H4 (cell line): ENCODE measurements around the gene DYRK1B. TPM values are rescaled to one million over a fixed set of nuclear protein-coding genes. Genes with fewer than 3 reads are reported as not detected.
"Not testable (repeated sequence)": the region's sequence is repeated elsewhere in the genome, so short reads cannot be mapped to it uniquely, and the experiment has no call there.

Source experiments
- DNase-seq: peaks from one replicate; pipeline ENCODE4 v3.0.0-alpha.2; 2015; ENCODE audit warnings: low spot score
- total RNA-seq: library from RNA; depleted of rRNA; stranded (reverse); fragments of >200 nt; shearing (Covaris generic); gene quantifications from 2 replicates; pipeline ENCODE4 v1.2.3, GENCODE V29; 2014; rRNA removed

The DYRK1B gene
- 4.2 and 4.3 TPM in 2 replicates for total RNA-seq

GRCh38 chr19:39833464-39834286, at the start of gene DYRK1B:
Gene DYRK1B, minus strand, starts transcription at chr19:39834162. Its CDS starts 2,295 bp downstream, at chr19:39831867.
- peak; percentile 93 for DNase-seq

GRCh38 chr19:39882645-39883044, 48.7 kb upstream of the DYRK1B start:
- not testable (repeated sequence) for DNase-seq

GRCh38 chr19:39881495-39882110, 47.6 kb upstream of the DYRK1B start:
- DNase-seq = peak; percentile 33

DNA sequence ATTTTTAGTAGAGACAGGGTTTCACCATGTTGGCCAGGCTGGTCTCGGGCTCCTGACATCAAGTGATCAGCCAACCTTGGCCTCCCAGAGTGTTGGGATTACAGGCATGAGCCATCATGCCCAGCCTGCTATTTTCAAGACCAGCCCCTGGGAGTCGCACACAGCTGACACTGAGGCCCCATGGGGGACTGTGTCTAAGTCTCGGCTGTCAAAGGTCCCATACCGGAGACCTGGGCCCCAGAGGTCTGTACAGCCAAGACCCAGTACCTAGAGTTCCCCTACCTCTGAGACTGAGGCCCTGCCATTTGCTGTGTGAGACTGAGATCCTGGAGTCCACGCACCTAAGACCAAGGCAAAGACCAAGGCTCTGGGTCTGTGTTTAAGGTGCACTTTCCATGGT, 46.3 kb upstream of the DYRK1B start:
- DNase-seq = not testable (repeated sequence)

DNA sequence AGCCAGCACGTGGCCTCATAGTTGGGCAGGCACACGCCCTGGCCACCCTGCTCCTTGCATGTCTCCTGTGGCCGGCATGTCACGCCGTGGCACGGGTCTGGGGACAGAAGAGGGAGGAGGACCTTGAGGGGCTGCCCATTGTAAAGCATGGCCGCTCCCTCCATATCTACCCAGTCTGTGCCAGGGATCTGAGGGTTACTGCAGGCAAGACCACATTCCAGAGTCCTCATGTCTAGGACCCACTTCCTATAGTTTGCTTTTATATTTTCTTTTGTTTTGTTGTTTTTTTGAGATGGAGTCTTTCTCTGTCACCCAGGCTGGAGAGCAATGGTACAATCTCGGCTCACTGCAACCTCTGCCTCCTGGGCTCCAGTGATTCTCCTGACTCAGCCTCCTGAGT, 45.8 kb upstream of the DYRK1B start:
- DNase-seq = not testable (repeated sequence)

DNA sequence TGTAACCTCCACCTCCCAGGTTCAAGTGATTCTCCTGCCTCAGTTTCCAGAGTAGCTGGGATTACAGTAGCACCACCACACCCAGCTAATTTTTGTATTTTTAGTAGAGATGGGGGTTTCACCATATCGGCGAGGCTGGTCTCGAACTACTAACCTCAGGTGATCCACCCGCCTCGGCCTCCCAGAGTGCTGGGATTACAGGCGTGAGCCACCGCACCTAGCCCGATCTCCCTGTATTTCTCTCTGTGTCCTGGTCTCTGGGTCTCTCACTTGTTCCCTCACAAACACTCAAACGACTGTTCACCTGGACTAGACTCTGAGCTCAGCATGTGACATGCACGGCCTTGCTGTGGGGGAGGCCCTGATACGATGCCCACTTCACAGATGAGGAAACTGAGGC, 44.9 kb upstream of the DYRK1B start:
- not testable (repeated sequence) for DNase-seq

DNA sequence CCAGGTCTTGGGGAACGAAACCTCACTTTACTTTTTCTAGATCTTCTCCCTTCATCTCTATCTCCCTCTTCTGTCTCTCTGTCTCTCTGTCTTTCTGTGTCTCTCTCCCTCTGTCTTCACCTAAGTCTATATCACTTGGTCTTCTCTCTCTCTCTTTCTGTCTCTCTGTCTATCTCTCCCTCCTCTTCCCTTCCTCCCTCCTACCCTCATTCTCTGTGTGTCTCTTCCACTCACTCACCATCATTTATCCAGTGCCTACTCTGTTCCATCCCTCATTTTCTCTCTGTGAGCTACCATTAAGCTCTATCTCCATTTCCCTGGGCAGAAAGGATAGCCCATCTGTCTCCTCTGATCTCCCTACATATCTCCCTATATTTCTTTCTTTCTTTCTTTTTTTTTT, 44.4 kb upstream of the DYRK1B start:
- DNase-seq = no peak

GRCh38 chr19:39877982-39878381, 44.0 kb upstream of the DYRK1B start:
- DNase-seq = not testable (repeated sequence)

- DNase-seq = peak; percentile 64
These were observed 43.5 kb upstream of the DYRK1B start for GRCh38 chr19:39877488-39877887.

- not testable (repeated sequence) for DNase-seq
These were observed 42.5 kb upstream of the DYRK1B start for GRCh38 chr19:39876486-39876885.

DNA sequence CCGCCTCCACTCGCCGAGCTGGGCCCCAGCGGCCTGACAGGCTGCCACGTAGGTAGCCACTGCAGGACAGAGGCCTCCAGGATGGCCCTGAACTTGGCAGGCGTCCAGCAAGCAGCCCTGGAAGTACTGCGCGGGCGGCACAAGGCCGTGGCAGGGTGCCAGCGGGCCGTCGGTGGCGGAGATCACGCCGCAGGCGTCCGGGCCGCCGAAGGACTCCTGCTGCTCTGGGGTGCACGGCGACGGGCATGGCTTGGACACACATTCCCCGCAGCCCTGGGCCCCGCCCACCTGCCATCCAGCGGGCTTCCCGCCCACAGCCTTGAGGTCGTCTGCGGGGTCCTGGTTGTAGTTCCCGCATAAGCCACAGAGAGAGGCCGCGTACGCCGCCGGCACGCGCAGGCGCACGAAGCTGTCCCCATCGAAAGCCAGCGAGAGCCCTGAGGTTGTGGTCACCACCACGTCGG, 41.5 kb upstream of the DYRK1B start:
- not testable (repeated sequence) for DNase-seq

- DNase-seq = no peak
These were observed 40.4 kb upstream of the DYRK1B start for GRCh38 chr19:39874404-39874803.

DNA sequence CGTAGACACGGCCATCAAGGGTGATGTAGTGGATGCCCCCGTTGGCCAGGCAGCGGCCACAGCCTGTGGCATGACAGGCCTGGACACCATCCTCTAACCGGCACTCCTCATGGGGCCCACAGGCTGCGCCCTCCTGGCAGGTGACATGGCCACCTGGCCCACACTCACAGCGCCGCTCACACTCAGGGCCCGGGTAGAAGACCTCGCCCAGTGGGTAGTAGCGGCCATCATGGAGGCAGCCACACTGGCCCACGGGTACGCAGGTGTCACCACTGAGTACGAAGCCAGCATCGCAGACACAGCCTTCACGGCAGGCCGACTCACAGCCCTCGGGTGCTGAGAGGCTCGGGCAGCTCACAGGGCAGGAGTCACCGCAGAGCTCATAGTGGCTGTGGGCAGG, 39.4 kb upstream of the DYRK1B start:
- no peak for DNase-seq

DNA sequence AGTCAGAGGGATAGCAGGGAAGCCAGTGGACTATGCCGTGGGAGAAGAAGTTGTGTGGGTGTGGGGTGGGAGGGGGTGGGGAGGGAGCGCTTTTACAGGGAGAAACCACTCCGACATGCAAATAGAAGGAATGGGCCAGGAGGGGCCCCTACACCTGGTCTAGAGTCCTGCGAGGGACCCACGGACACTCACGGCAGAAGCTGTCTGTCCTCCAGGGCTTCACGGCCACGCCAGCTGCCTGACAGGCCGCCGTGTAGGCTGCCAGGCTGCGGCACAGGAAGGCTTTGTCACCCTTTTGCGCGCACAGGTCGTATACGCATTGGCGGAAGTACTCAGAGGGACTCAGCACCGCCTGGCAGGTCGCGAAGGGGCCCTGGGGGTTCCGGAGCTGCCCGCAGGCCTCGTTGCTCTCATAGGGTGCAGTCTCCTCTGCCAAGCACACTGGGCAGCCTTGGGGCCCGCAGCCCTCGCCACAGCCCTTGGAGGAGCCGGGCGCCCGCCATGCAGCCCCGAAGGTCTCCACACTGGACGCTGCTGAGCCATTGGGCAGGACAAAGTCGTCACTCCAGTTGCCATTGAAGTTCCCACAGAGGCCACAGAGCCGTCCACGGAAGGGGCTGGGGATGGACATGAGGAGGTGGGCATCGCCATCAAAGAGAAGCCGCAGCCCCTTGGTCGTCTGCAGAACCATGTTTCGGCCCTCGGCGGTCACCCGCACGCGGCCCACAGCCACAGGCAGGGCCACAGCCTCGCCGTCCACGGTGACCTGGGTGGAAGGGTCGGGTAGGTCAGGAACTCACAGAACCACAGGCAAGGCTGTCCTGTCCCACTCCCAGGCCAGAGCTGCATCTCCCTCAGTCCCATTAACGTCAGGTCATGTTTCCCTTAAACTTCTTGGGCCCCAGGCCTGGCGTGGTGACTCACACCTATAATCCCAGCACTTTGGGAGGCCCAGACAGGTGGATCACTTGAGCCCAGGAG, 38.2 kb upstream of the DYRK1B start:
- DNase-seq = no peak

DNA sequence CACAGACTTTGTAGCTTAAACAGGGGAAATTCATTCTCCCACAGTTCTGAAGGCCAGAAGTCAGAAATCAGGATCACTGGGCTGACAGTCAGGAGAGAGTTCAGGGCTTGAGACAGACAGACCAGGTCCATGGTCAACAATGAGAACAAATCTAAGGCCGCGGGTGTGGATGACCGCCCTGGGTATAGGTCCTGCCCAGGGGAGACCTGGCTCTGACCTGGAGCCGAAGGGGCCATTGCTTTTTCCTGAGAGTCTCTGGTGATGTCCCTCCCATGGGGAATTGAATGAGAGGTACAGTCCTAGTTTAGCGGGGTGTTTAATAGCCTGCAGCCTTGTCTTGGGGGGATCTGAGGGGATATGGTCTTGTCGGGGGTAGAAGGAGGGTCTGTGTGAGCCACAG, 37.4 kb upstream of the DYRK1B start:
- DNase-seq = no peak

DNA sequence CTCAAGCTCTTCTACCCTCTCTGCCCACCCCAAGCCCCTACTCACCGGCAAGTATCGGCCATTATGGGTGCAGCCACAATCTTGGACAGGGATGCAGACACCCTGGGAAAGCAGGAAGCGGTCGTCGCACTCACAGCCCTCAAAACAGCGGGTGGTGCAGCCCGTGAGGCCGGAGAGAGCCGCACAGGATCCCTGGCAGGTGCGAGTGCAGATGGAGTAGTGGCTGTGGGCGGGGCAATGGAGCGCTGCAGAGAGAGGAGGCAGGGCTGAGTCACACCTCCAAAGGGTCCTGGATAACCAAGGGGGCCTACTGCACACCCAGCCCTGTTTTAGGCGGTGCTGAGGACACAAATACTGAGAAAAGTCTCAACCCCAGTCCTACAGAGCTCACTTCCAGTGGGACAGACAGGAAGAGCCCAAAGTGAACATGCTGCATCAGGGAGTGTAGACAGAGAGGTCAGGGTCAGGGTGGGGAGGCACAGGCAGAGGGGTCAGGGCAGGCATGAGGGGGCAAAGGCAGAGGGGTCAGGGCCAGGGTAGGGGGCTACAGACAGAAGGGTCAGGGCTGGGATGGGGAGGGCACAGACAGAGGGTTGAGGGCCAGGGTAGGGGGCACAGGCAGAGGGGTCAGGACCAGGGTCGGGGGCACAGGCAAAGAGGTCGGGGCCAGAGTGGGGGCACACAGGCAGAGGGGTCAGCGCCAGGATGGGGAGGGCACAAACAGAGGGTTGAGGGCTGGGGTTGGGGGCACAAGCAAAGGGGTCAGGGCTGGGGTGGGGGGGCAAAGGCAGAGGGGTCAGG, 36.4 kb upstream of the DYRK1B start:
- no peak for DNase-seq

DNA sequence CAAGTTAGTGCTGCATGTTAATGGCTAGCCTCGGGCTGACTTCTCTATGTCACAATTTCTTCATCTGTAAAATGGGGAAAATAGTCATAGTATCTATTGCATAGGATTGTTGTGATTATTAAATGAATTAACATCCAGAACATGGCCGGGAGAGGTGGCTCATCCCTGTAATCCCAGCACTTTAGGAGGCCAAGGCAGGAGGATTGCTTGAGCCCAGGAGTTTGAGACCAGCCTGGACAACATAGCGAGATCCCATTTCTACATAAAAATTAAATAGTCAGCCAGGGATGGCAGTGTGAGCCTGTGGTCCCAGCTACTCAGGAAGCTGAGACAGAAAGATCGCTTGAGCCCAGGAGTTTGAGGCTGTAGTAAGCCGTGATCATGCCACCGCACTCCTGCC, 34.0 kb upstream of the DYRK1B start:
- no peak for DNase-seq

DNA sequence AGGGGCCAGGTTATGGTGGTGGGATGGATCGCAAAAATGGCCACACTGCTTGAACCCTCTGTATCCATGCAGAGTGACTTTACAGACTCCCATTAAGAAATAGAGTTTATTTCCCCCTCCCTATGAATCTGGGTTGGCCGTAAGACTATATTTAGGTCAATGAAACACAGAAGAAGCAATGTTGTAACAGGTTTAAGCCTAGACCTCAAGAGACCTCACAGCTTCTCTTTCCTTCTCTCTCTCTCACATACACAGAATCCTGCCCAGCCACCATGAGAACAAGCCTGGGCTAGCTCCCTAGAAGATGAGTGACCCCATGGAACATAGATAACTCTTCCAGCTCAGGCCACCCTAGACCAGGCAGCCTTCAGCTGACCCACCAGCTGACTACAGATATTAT, 33.2 kb upstream of the DYRK1B start:
- no peak for DNase-seq

GRCh38 chr19:39865953-39866352, 32.0 kb upstream of the DYRK1B start:
- DNase-seq = no peak

- no peak for DNase-seq
These were observed 31.2 kb upstream of the DYRK1B start for GRCh38 chr19:39865186-39865585.

DNA sequence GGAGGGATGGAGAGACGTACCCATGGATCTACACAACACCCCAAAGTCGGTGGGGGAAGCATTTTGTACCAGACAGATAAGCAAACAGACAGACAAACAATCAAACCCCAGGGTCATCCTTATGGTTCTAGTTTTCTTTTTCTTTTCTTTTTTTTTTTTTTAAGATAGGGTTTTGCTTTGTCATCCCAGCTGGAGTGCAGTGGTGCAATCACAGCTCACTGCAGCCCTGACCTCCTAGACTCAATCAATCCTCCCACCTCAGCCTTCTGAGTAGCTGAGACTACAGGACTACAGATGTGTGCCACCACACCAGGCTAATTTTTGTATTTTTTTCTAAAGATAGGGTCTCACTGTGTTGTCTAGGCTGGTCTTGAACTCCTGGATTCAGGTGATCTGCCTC, 30.2 kb upstream of the DYRK1B start:
- no peak for DNase-seq
